ENCODE results near the gene EPHA3. TPM values are rescaled to one million over a fixed set of nuclear protein-coding genes. Genes with fewer than 3 reads are reported as not detected.

EPHA3 gene
- total RNA-seq, 4 donors from 2014 or later = 0.36 to 1.8 (median 0.90) TPM

GRCh38 chr3:89165636-89166263 is 58.3 kb downstream of the EPHA3 start:
- TF ChIP-seq POLR2A (IDR thresholded peaks at IDR 0.05) = no peak
- TF ChIP-seq, protein P1, sequence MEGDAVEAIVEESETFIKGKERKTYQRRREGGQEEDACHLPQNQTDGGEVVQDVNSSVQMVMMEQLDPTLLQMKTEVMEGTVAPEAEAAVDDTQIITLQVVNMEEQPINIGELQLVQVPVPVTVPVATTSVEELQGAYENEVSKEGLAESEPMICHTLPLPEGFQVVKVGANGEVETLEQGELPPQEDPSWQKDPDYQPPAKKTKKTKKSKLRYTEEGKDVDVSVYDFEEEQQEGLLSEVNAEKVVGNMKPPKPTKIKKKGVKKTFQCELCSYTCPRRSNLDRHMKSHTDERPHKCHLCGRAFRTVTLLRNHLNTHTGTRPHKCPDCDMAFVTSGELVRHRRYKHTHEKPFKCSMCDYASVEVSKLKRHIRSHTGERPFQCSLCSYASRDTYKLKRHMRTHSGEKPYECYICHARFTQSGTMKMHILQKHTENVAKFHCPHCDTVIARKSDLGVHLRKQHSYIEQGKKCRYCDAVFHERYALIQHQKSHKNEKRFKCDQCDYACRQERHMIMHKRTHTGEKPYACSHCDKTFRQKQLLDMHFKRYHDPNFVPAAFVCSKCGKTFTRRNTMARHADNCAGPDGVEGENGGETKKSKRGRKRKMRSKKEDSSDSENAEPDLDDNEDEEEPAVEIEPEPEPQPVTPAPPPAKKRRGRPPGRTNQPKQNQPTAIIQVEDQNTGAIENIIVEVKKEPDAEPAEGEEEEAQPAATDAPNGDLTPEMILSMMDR (IDR thresholded peaks at IDR 0.05 in 4 of 5, conservative IDR thresholded peaks at IDR 0.05 in 1 of 5) = no peak
- no peak for DNase-seq
- Histone ChIP-seq H3K4me1 (no peaks in the 10 kb centered on the region), H3K9me3 (no peaks in the 10 kb centered on the region), H3K27ac (no peak overlapping the region), H3K36me3 (no peaks in the 10 kb centered on the region), H3K27me3 (no peaks in the 10 kb centered on the region), H3K4me3 (no peak overlapping the region)
- ATAC-seq = no peak
- in situ Hi-C loops (cut with MboI; ENCODE audit: low sequenced_read_pairs in 4 of 4) = loop anchor here in 1 of 4 donors (25.0 kb wide), 1 partner anchor 103 kb away; no protein-coding TSS in a partner anchor
- intact Hi-C loops (cut with DNase I; ENCODE audit: low total_unique reads) = no loop called here

- no peaks in the 10 kb centered on the region for H3K27me3 ChIP-seq
- H3K27ac ChIP-seq = no peak overlapping the region
- no peaks in the 10 kb centered on the region for H3K36me3 ChIP-seq
- no peaks in the 10 kb centered on the region for H3K4me1 ChIP-seq
- no peak for ATAC-seq
- H3K4me3 ChIP-seq = no peak overlapping the region
- intact Hi-C loops (cut with DNase I; ENCODE audit: low total_unique reads) = no loop called here
- DNase-seq = no peak
- in situ Hi-C loops (cut with MboI; ENCODE audit: low sequenced_read_pairs in 4 of 4) = loop anchor here in 1 of 4 donors (25.0 kb wide), 1 partner anchor 110 kb away; no protein-coding TSS in a partner anchor
- H3K9me3 ChIP-seq = no peaks in the 10 kb centered on the region
- TF ChIP-seq, protein P1 (IDR thresholded peaks at IDR 0.05 in 4 of 5, conservative IDR thresholded peaks at IDR 0.05 in 1 of 5) = no peak
- TF ChIP-seq POLR2A (IDR thresholded peaks at IDR 0.05) = no peak
Observed at GRCh38 chr3:89171687-89172545, 64.5 kb downstream of the EPHA3 start.

DNA sequence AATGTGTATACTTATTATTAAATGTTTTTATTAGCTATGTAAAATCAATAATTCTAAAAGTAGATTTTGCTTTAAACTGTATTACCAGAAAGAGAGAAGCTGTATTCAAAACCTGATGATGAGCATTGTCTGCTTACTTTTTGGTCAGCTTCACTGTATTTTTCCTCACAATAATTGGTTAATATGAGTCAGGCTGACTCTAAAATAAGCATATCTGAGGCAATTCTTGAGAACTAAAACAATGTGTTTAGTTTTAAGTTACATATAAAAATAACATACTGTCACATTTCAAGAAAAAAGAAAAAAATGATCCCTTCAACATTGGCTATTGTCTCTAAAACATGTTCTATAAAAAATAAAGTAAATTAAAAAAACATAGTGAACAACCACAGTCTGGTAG is 66.1 kb downstream of the EPHA3 start:
- Histone ChIP-seq H3K4me3 (no peak overlapping the region), H3K9me3 (no peaks in the 10 kb centered on the region), H3K36me3 (no peaks in the 10 kb centered on the region), H3K27me3 (no peaks in the 10 kb centered on the region), H3K27ac (no peak overlapping the region), H3K4me1 (no peaks in the 10 kb centered on the region)
- ATAC-seq (no peak), DNase-seq (no peak)
- in situ Hi-C loops (cut with MboI; ENCODE audit: low sequenced_read_pairs in 4 of 4) (loop anchor here in 1 of 4 donors (25.0 kb wide), 1 partner anchor 111 kb away; no protein-coding TSS in a partner anchor), intact Hi-C loops (cut with DNase I; ENCODE audit: low total_unique reads) (no loop called here)
- no peak for TF ChIP-seq POLR2A (IDR thresholded peaks at IDR 0.05)
- TF ChIP-seq, protein P1 (IDR thresholded peaks at IDR 0.05 in 4 of 5, conservative IDR thresholded peaks at IDR 0.05 in 1 of 5) = no peak

GRCh38 chr3:89179355-89180001 is 72.1 kb downstream of the EPHA3 start:
- Histone ChIP-seq H3K9me3 (no peaks in the 10 kb centered on the region), H3K36me3 (no peaks in the 10 kb centered on the region), H3K4me1 (no peaks in the 10 kb centered on the region), H3K4me3 (no peak overlapping the region), H3K27me3 (no peaks in the 10 kb centered on the region), H3K27ac (no peak overlapping the region)
- no peak for DNase-seq
- intact Hi-C loops (cut with DNase I; ENCODE audit: low total_unique reads) (no loop called here), in situ Hi-C loops (cut with MboI; ENCODE audit: low sequenced_read_pairs in 4 of 4) (no loop called here)
- no peak for TF ChIP-seq POLR2A (IDR thresholded peaks at IDR 0.05)
- TF ChIP-seq, protein P1 (IDR thresholded peaks at IDR 0.05 in 4 of 5, conservative IDR thresholded peaks at IDR 0.05 in 1 of 5) = no peak
- ATAC-seq = no peak

Measured in gastrocnemius medialis (tissue), 4 donors.